Smooth muscle cell of bladder (primary cell): ENCODE data around the gene CCDC177. TPM values are rescaled to one million over a fixed set of nuclear protein-coding genes. Genes with fewer than 3 reads are reported as not detected.

Experiments
- total RNA-seq: library from RNA; depleted of rRNA; stranded (reverse); fragments of >200 nt; gene quantifications from 2 replicates; pipeline ENCODE4 v1.2.3, GENCODE V29; 2014

CCDC177 gene
- under 0.01 TPM in 2 replicates for total RNA-seq

GRCh38 chr14:69574263-69574953 is at the start of gene CCDC177:
Gene CCDC177 (minus strand): TSS chr14:69574871. CDS start chr14:69573622, 1,249 bp downstream.

GRCh38 chr14:69611172-69612013 is 36.7 kb upstream of the CCDC177 start, which contains the start of gene SUSD6:
Gene SUSD6 (plus strand): TSS chr14:69611596. CDS start chr14:69658593, 46,997 bp downstream.

Other genes with a start within 250 kb of the CCDC177 start
- gene ERH, start 176.6 kb downstream of the CCDC177 start, total RNA-seq: 245 and 282 TPM in 2 replicates
- 121 and 137 TPM in 2 replicates for gene SLC39A9, start 176.2 kb downstream of the CCDC177 start, total RNA-seq
- gene PLEKHD1, start 90.1 kb downstream of the CCDC177 start, total RNA-seq: under 0.01 and 0.09 TPM in 2 replicates
- 5.7 and 6.0 TPM in 2 replicates for gene SUSD6, start 36.7 kb upstream of the CCDC177 start, total RNA-seq
- 98.7 and 132 TPM in 2 replicates for gene SRSF5, start 192.3 kb upstream of the CCDC177 start, total RNA-seq
- gene SLC10A1, start 222.4 kb upstream of the CCDC177 start, total RNA-seq: not detected in 2 replicates